GM10266 (cell line): Measurements from ENCODE around the gene PHF2.

Experiments
- DNase-seq: peaks from one replicate; pipeline ENCODE4 v3.0.0; 2012; ENCODE audit errors: extremely low spot score
- CTCF ChIP-seq: IDR thresholded peaks from 2 replicates; pipeline ENCODE4 v1.5.1; 2012; ENCODE audit warnings: mild to moderate bottlenecking, low read depth; ENCODE audit not compliant: control insufficient read depth, insufficient read depth; ENCODE audit errors: missing control alignments

PHF2 gene

GRCh38 chr9:93601063-93601462 lies 24.7 kb downstream of the PHF2 start:
- DNase-seq, result no peak
- TF ChIP-seq CTCF, result no peak

- TF ChIP-seq CTCF, result no peak
- DNase-seq, result no peak
Measured at GRCh38 chr9:93601666-93602065, 25.3 kb downstream of the PHF2 start.

- no peak for DNase-seq
- no peak for TF ChIP-seq CTCF
Measured at GRCh38 chr9:93603011-93603410, 26.6 kb downstream of the PHF2 start.

GRCh38 chr9:93603906-93604326 lies 27.5 kb downstream of the PHF2 start:
- no peak for DNase-seq
- no peak for TF ChIP-seq CTCF

- TF ChIP-seq CTCF, result no peak
- no peak for DNase-seq
Measured at GRCh38 chr9:93606187-93606586, 29.8 kb downstream of the PHF2 start.

- TF ChIP-seq CTCF, result no peak
- DNase-seq, result no peak
Measured at GRCh38 chr9:93610206-93610605, 33.8 kb downstream of the PHF2 start.

GRCh38 chr9:93612052-93612795 lies 35.8 kb downstream of the PHF2 start:
- no peak for TF ChIP-seq CTCF
- DNase-seq, result no peak
